Ectodermal cell (in vitro differentiated cells): ENCODE measurements around the gene SHH.

ENCODE experiments used
- H3K27ac ChIP-seq: 2 replicates; pipeline ENCODE4 v1.7.0; 2013; ENCODE audit warnings: mild to moderate bottlenecking, low read depth, low read length; ENCODE audit not compliant: insufficient read depth, poor library complexity, severe bottlenecking
- H3K27me3 ChIP-seq: 2 replicates; pipeline ENCODE4 v1.7.0; 2013; ENCODE audit warnings: mild to moderate bottlenecking, low read length; ENCODE audit not compliant: insufficient read depth, control insufficient read depth, poor library complexity, severe bottlenecking
- H3K36me3 ChIP-seq: one replicate; pipeline ENCODE4 v1.7.0; 2013; ENCODE audit warnings: low read length; ENCODE audit not compliant: control insufficient read depth, insufficient read depth
- H3K4me1 ChIP-seq: one replicate; pipeline ENCODE4 v1.7.0; 2013; ENCODE audit warnings: low read length; ENCODE audit not compliant: control insufficient read depth, insufficient read depth
- H3K4me3 ChIP-seq: 2 replicates; pipeline ENCODE4 v1.7.0; 2013; ENCODE audit warnings: low read depth, low read length, control low read depth; ENCODE audit not compliant: insufficient read depth
- H3K9me3 ChIP-seq: 2 replicates; pipeline ENCODE4 v1.7.0; 2013; ENCODE audit warnings: mild to moderate bottlenecking, low read length, moderate library complexity; ENCODE audit not compliant: control insufficient read depth
- WGBS, 2 experiments: methylation state at CpG; one replicate each; pipeline ENCODE4 v1.1.7; 2013; ENCODE audit warnings: missing lambda C conversion rate in 2 of 2; 5-methylcytosine and 5-hydroxymethylcytosine counted together

Gene SHH

GRCh38 chr7:155792999-155793560 is 19.2 kb downstream of the SHH start:
- Histone ChIP-seq H3K27me3 (peaks cover 30% of the 10 kb centered on the region), H3K27ac (no peak overlapping the region), H3K4me1 (no peaks in the 10 kb centered on the region), H3K4me3 (no peak overlapping the region), H3K9me3 (no peaks in the 10 kb centered on the region), H3K36me3 (no peaks in the 10 kb centered on the region)
- WGBS, 2 experiments, result 84 to 87% methylated on average over 11 of the region's 11 CpGs

- Histone ChIP-seq H3K4me3 (no peak overlapping the region), H3K4me1 (no peaks in the 10 kb centered on the region), H3K9me3 (no peaks in the 10 kb centered on the region), H3K36me3 (no peaks in the 10 kb centered on the region), H3K27ac (no peak overlapping the region), H3K27me3 (peaks cover 28% of the 10 kb centered on the region)
- WGBS, 2 experiments, result 88 to 89% methylated on average over 13 to 14 of the region's 14 CpGs
Measured at GRCh38 chr7:155792315-155792960, 19.8 kb downstream of the SHH start.

GRCh38 chr7:155791836-155792235 is 20.4 kb downstream of the SHH start:
- H3K9me3 ChIP-seq, result no peaks in the 10 kb centered on the region
- H3K27ac ChIP-seq, result no peak overlapping the region
- peaks cover 28% of the 10 kb centered on the region for H3K27me3 ChIP-seq
- 74 to 84% methylated on average over 4 to 6 of the region's 7 CpGs for WGBS, 2 experiments
- H3K4me1 ChIP-seq, result no peaks in the 10 kb centered on the region
- no peaks in the 10 kb centered on the region for H3K36me3 ChIP-seq
- no peak overlapping the region for H3K4me3 ChIP-seq

- no peak overlapping the region for H3K4me3 ChIP-seq
- H3K36me3 ChIP-seq, result no peaks in the 10 kb centered on the region
- 75 to 76% methylated on average over 19 of the region's 19 CpGs for WGBS, 2 experiments
- no peak overlapping the region for H3K27ac ChIP-seq
- H3K9me3 ChIP-seq, result no peaks in the 10 kb centered on the region
- H3K27me3 ChIP-seq, result peaks cover 28% of the 10 kb centered on the region
- H3K4me1 ChIP-seq, result no peaks in the 10 kb centered on the region
Measured at GRCh38 chr7:155791214-155791737, 21.0 kb downstream of the SHH start.

- no peak overlapping the region for H3K27ac ChIP-seq
- H3K9me3 ChIP-seq, result no peaks in the 10 kb centered on the region
- no peaks in the 10 kb centered on the region for H3K36me3 ChIP-seq
- peaks cover 28% of the 10 kb centered on the region for H3K27me3 ChIP-seq
- no peak overlapping the region for H3K4me3 ChIP-seq
- WGBS, 2 experiments, result 83 to 100% methylated on average over 2 to 8 of the region's 8 CpGs
- H3K4me1 ChIP-seq, result no peaks in the 10 kb centered on the region
Measured at GRCh38 chr7:155790666-155791065, 21.6 kb downstream of the SHH start.

GRCh38 chr7:155789001-155789725 is 23.1 kb downstream of the SHH start:
- no peak overlapping the region for H3K4me3 ChIP-seq
- H3K4me1 ChIP-seq, result no peaks in the 10 kb centered on the region
- H3K27me3 ChIP-seq, result peaks cover 25% of the 10 kb centered on the region
- WGBS, 2 experiments, result 91 to 94% methylated on average over 29 of the region's 29 CpGs
- H3K27ac ChIP-seq, result no peak overlapping the region
- no peaks in the 10 kb centered on the region for H3K36me3 ChIP-seq
- H3K9me3 ChIP-seq, result no peaks in the 10 kb centered on the region

GRCh38 chr7:155788616-155789000 is 23.7 kb downstream of the SHH start:
- no peak overlapping the region for H3K27ac ChIP-seq
- H3K4me3 ChIP-seq, result no peak overlapping the region
- H3K27me3 ChIP-seq, result peaks cover 25% of the 10 kb centered on the region
- H3K9me3 ChIP-seq, result no peaks in the 10 kb centered on the region
- H3K36me3 ChIP-seq, result no peaks in the 10 kb centered on the region
- H3K4me1 ChIP-seq, result no peaks in the 10 kb centered on the region
- WGBS, 2 experiments, result 93 to 95% methylated on average over 22 of the region's 22 CpGs

GRCh38 chr7:155787171-155787851 is 25.0 kb downstream of the SHH start:
- H3K9me3 ChIP-seq, result no peaks in the 10 kb centered on the region
- H3K36me3 ChIP-seq, result no peaks in the 10 kb centered on the region
- H3K4me3 ChIP-seq, result peak overlapping the region; percentile 52
- H3K4me1 ChIP-seq, result no peaks in the 10 kb centered on the region
- 2% methylated on average over 68 of the region's 68 CpGs for WGBS, 2 experiments
- H3K27me3 ChIP-seq, result peaks cover 25% of the 10 kb centered on the region
- H3K27ac ChIP-seq, result no peak overlapping the region

- H3K4me1 ChIP-seq, result no peaks in the 10 kb centered on the region
- H3K27me3 ChIP-seq, result peaks cover 25% of the 10 kb centered on the region
- H3K27ac ChIP-seq, result no peak overlapping the region
- no peaks in the 10 kb centered on the region for H3K36me3 ChIP-seq
- no peak overlapping the region for H3K4me3 ChIP-seq
- 90 to 91% methylated on average over 8 to 10 of the region's 10 CpGs for WGBS, 2 experiments
- H3K9me3 ChIP-seq, result no peaks in the 10 kb centered on the region
Measured at GRCh38 chr7:155786491-155786890, 25.8 kb downstream of the SHH start.

GRCh38 chr7:155785536-155785935 is 26.7 kb downstream of the SHH start:
- H3K4me1 ChIP-seq, result no peaks in the 10 kb centered on the region
- H3K9me3 ChIP-seq, result no peaks in the 10 kb centered on the region
- WGBS, 2 experiments, result 90 to 94% methylated on average over 10 of the region's 10 CpGs
- H3K27me3 ChIP-seq, result peaks cover 25% of the 10 kb centered on the region
- H3K36me3 ChIP-seq, result no peaks in the 10 kb centered on the region
- H3K27ac ChIP-seq, result no peak overlapping the region
- no peak overlapping the region for H3K4me3 ChIP-seq
